HCT116 (cell line): Measurements from ENCODE around the gene NPR3.

Experiments used
- EZH2 ChIP-seq: fragments of 200-600 bp; sonication (generic); IDR thresholded peaks from 2 replicates; pipeline ENCODE4 v1.6.1; 2017; ENCODE audit warnings: antibody characterized with exemption, mixed run types
- POLR2A ChIP-seq: IDR thresholded peaks from 2 replicates; pipeline ENCODE4 v1.7.0; 2011; ENCODE audit warnings: borderline replicate concordance; ENCODE audit not compliant: insufficient read depth, insufficient read length; ENCODE audit errors: extremely low read depth
- POLR2AphosphoS5 ChIP-seq: IDR thresholded peaks from 2 replicates; pipeline ENCODE4 v1.6.1; 2011; ENCODE audit warnings: mild to moderate bottlenecking, low read depth, low read length, moderate library complexity
- RAD21 ChIP-seq: IDR thresholded peaks from 2 replicates; pipeline ENCODE4 v1.6.1; 2012; ENCODE audit warnings: low read depth, mild to moderate bottlenecking
- TCF7L2 ChIP-seq: IDR thresholded peaks from 2 replicates; pipeline ENCODE4 v1.7.0; 2011; ENCODE audit warnings: borderline replicate concordance, inconsistent platforms; ENCODE audit not compliant: insufficient read depth, insufficient read length; ENCODE audit errors: extremely low read depth
- TF ChIP-seq, protein P1 (sequence below), 3 experiments: fragments of 200-600 bp in 1 of 3; sonication (generic) in 1 of 3; IDR thresholded peaks in 2 of 3; conservative IDR thresholded peaks in 1 of 3; 2 replicates each; pipeline ENCODE4 v1.5.1; 2012 to 2017; ENCODE audit warnings: low read depth in 2 of 3, low read length in 2 of 3, antibody characterized with exemption in 1 of 3, borderline replicate concordance in 1 of 3, control low read depth in 1 of 3, mild to moderate bottlenecking in 1 of 3, mixed read lengths in 1 of 3, mixed run types in 1 of 3, moderate library complexity in 1 of 3; ENCODE audit not compliant: insufficient read depth in 1 of 3

DNA sequence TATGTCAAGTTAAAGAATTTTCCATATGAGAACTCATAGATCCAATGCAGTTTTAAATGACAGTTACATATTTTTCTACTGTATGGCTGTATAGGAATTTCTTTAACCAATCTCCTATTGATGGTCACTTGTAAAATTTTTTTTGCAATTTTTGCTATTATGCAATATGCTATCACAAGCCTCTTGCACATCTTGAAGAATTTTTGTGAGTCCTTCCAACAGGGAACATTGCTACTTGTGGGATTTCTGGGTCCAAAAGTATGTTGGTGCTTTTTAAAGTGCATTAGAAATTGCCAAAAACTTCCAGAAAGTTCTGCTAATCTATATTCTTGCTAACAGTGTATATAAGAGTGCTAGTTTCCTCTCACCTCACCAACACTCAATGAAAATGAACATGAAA lies 65.1 kb downstream of the NPR3 start:
- TF ChIP-seq, protein P1, sequence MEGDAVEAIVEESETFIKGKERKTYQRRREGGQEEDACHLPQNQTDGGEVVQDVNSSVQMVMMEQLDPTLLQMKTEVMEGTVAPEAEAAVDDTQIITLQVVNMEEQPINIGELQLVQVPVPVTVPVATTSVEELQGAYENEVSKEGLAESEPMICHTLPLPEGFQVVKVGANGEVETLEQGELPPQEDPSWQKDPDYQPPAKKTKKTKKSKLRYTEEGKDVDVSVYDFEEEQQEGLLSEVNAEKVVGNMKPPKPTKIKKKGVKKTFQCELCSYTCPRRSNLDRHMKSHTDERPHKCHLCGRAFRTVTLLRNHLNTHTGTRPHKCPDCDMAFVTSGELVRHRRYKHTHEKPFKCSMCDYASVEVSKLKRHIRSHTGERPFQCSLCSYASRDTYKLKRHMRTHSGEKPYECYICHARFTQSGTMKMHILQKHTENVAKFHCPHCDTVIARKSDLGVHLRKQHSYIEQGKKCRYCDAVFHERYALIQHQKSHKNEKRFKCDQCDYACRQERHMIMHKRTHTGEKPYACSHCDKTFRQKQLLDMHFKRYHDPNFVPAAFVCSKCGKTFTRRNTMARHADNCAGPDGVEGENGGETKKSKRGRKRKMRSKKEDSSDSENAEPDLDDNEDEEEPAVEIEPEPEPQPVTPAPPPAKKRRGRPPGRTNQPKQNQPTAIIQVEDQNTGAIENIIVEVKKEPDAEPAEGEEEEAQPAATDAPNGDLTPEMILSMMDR (IDR thresholded peaks at IDR 0.05 in 2 of 3, conservative IDR thresholded peaks at IDR 0.05 in 1 of 3; ENCODE audit: borderline replicate concordance in 1 of 3, insufficient read depth in 1 of 3, low read depth in 2 of 3, low read length in 2 of 3), result no peak
- TF ChIP-seq POLR2A (no peak), POLR2AphosphoS5 (no peak), EZH2 (no peak), TCF7L2 (no peak), RAD21 (no peak)
